Raji (cell line): Measurements from ENCODE around the gene SLC2A3.

Source experiments
- POLR2A ChIP-seq: IDR thresholded peaks from 2 replicates; pipeline ENCODE4 v1.6.1; 2011; ENCODE audit warnings: low read depth, low read length, control low read depth; ENCODE audit not compliant: insufficient read depth

The SLC2A3 gene

DNA sequence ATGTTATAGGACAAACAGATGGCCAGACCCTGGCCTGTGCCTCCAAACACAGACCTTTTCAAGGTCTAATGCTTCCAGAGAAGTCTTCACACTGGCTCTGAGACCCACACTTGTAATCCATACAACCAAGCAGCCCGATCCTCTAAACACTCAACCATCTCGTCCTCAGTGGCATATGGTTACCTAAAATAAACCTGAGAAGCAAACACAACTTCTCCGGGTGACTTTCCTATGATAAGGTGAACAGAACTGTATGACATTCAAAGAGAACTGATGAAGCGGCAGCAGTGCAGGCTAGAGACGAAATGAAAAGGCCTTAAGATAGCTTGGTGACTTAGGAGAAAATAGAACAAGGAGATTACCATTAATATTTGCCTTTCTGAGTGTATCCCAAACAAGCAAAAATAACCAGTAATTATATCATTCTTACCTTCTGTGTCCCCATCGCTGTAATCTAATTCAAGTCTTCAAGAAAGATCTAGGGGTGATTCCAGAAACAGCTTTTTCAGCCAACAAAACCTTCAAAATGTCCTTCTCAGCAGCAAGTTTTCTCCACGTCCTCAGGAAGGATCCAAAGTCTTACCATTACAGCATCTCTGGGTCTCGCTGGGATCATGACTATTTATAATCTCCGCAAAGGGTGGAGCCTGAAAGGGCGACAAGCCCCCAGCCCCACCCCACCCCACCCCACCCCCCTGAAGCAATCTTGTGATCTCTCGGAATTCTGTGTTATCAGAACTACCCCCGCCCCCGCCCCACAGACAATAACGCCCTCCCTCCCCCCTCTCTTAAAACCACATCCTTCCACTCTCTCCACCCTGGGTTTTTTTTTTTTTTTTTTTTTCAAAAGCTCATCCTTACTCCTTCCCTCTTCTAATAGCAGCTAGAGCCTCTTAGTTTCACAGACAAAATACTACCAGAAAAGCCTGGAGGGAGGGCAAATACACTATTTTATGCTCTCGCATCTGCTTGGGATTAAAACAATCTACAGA, at the start of gene SLC2A3:
SLC2A3 (minus strand) TSS at position 598 of the 992 bp plus-strand sequence; CDS start at position 445, 153 bp downstream.
- TF ChIP-seq POLR2A = peak; percentile 41; the same call in 1 of the 2 replicates

DNA sequence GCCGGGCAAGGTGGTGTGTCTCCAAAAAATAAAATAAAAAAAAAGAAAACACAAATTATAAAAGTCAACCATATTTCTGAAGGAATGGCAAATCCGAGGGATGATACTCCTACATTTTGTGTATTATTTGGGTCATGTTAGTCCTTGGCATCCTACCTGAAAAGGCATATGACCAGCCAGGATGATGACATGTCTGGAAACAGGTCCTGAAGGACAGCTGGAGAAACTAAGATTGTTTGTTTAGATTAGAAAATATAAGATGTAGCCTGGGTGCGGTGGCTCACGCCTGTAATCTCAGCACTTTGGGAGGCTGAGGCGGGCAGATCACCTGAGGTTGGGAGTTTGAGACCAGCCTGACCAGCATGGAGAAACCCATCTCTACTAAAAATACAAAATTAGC, 48.9 kb upstream of the SLC2A3 start:
- TF ChIP-seq POLR2A = no peak

DNA sequence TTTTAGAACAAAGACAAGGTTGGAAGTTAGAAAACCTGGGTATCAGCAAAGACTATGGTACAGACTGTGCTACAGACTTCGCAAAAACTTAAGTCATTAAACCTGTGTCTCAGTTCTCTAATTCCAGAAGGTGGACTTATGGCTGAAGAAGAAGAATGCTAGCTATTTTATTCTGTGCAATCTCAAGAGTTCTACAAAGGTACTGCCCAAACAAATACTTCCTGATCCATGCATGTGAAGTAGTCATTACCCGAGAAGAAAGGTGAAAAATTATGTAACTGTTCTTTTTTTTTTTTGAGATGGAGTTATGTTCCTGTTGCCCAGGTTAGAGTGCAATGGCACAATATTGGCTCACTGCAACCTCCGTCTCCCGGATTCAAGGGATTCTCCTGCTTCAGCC, 45.5 kb upstream of the SLC2A3 start:
- no peak for TF ChIP-seq POLR2A

DNA sequence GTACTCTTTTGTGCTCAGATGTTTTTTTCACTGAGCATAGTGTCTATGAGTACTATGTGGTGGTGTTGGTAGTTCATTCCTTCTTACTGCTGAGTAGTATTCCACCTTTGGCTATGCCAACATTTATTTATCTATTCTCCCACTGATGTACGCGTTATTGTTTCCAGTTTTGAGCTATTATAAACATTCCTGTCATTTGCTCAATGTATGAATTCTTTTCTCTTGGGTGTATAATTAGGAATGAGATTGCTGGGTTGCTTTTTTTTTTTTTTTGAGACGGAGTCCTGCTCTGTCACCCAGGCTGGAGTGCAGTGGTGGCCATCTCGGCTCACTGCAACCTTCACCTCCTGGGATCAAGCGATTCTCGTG, 37.5 kb upstream of the SLC2A3 start:
- TF ChIP-seq POLR2A = no peak

DNA sequence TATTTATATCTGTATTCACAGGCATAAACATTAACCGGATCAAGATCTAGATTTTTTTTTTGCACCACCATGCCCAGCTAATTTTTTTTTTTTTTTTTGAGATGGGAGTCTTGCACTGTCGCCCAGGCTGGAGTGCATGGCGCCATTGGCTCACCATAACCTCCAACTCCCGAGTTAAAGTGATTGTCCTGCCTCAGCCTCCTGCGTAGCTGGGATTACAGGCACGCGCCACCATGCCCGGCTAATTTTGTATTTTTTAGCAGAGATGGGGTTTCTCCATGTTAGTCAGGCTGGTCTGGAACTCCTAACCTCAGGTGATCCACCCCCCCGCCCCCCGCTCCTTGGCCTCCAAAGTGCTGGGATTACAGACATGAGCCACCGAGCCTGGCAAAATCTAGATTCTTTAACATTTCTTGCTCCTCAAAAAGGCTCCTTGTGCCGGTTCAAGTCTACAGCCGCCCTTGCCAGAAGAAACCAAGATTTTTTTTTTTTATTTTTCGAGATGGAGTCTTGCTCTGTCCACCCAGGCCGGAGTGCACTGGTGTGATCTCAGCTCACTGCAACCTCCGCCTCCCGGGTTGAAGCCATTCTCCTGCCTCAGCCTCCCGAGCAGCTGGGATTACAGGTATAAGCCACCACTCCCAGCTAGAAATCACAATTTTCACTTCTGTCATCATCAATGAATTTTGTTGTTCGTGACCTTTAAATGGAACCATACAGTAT, 36.9 kb upstream of the SLC2A3 start:
- TF ChIP-seq POLR2A = no peak

DNA sequence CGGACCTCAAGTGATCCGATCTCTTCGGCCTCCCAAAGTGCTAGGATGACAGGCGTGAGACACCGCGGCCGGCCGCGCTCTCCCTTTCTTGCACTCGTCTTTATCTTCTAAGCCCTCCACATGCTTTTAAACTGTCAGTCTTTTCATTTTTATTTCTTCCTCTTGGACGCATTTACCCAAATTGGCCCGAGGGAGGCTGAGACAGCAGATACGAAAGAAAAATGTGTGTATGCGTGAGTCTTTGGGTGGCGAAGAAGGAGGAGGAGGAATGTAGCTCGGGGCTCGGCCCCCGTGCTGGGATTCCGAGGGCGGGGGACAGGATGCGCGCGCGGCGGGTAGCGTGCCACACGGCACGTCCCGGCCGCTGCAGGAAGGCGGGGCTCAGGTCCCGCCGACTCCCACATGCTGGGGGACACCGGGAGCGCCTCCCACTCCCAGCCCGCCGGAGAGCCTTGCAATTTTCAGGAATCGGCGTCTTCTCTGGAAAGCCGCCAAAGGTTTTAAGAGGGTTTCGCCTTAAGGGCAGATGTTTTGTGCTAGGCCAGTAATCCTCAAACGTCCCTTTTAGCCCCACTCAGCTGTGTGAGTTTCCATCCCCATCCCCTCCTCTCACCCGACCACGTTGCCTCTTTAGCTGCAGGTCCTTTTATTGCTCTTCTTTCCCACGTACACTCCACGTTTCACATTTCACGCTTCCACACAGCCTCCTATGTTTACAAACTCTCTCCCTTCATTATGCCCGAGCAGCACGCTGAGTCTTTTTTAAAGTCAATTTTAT, 34.7 kb upstream of the SLC2A3 start:
- peak; percentile 61 for TF ChIP-seq POLR2A

DNA sequence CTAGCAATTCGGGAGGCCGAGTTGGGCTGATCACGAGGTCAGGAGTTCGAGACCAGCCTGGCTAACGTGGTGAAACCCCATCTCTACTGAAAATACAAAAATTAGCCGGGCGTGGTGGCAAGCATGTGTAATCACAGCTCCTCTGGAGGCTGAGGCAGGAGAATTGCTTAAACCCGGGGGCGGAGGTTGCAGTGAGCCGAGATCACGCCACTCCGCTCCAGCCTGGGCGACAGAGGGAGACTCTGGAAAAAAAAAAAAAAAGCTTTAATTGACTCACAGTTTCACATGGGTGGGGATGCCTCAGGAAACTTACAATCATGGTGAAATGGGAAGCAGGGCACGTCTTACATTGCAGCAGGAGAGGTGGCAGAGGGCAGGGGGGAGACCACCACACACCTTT, 30.6 kb upstream of the SLC2A3 start:
- no peak for TF ChIP-seq POLR2A

DNA sequence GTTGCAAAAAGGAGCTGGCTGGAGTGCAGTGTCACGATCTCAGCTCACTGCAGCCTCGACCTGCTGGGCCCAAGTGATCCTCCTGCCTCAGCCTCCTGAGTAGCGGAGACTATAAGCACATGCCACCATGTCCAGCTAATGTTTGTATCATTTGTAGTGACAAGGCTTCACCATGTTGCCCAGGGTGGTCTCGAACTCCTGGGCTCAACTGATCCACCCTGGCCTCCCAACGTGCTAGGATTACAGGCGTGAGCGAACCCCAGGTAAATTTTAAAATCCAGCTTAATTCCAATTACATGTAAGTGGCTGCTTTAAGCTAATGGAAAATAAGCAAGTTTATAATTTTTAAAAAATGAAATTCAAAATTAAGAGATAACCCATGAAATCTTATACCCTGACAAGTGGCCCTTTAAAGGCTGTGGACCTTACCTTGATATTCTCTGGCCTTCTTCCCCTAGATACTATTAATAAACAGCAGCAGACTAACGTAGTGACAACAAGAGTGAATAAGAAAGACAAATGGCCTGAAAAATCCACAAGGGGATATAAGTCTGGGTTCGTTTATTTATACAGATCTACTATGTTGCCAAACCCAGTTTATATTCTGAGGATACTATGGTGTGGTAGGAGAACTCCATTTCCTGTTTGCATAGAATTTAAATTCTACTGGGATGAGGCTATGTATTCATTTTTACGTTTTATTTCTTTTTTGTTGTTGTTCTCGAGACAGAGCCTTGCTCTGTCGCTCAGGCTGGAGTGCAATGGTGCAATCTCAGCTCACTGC, 25.6 kb upstream of the SLC2A3 start:
- no peak for TF ChIP-seq POLR2A

DNA sequence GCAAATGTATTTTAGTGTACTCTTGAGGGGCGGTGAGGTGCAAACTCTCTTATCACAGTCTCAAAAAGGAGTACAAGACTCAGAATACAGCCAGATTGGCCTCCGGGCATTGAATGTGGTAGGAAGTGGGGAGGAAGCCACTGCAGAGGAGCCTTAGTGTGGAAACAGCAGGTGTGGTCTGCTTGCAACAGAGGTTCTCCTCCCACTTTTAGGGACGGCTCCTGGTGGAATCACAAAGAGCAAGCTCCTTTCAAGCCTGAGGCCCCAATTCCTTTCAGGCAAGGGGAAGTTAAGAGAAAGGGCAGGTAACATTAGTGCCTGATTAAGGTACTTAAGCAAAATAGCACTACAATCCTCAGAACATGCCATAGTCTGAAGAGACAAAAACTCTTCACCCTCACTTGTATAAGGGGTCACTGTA, 23.7 kb upstream of the SLC2A3 start:
- TF ChIP-seq POLR2A = no peak

DNA sequence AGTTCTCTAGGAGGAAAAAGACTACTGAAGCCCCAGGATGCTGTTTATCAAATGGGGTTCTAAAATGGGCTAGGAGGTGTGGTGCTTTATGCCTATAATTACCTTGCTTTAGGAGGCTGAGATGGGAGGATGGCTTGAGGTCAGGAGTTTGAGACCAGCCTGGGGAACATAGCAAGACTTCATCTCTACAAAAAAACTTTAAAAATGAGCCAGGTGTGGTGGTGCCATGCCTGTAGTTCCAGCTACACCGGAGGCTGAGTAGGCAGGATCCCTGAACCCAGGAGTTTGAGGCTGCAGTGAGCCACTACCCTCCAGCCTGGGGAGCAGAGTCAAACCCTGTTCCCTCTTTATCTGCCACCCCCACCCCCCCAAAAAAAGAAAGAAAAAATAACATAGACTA, 23.3 kb upstream of the SLC2A3 start:
- TF ChIP-seq POLR2A = no peak

DNA sequence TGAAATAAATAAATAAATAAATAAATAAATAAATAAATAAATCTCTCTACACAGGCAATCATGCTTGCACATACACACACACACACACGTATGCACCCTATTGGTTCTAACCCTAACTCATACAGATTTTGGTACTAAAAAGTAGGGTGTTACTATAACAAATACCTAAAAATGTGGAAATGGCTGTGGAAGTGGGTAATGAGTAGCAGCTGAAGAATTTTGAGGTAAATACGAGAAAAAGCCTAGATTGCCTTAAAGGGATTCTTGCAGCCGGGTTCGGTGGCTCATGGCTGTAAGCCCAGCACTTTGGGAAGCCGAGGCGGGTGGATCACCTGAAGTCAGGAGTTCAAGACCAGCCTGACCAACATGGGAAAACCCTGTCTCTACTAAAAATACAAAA, 15.7 kb upstream of the SLC2A3 start:
- no peak for TF ChIP-seq POLR2A

DNA sequence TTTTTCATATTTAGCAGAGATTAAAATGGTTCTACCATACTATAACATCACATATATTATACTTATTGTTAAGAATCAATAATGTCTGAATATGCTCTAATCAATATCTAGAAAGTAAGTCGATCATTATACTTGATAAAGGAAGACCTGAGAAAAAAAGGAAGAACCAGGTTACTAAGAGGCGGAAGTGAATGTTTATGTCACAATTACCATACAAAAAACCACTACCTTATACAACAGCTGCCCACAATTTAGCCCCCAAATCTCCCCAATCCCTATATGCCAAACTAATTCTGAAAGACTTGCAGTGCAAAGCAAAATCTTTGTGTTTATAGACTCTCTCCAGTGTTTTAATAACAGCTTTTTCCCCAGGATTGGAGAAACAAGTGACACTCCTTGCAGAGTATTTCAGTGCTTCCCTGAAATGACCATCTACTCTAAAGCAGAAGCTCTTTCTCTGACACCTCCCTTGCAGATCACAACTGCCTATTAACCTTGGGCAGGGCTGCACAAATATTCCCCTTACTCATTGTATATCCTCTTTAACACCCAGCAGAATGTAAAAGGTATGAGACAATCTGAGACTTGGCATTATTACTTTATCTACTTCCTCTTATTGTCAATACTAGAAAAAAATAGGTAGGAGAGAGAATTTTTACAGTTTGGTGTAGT, 12.7 kb upstream of the SLC2A3 start:
- TF ChIP-seq POLR2A = no peak

DNA sequence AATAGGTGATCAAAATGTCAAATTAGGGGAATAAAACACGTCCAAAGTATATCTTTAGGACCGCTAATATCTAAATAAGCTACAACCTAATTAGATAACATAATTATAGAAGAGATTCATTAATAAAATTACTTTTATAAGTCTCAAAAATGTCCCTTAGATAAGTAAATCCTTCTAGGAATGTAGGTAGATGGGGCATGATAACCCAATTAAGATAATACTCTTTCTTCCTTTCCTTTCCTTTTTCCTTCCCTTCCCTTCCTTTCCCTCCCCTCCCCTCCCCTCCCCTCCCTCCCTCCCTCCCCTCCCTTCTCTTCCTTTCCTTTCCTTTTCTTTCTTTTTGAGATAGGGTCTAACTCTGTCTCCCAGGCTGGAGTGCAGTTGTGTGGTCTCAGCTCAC, 11.0 kb upstream of the SLC2A3 start:
- TF ChIP-seq POLR2A = no peak

DNA sequence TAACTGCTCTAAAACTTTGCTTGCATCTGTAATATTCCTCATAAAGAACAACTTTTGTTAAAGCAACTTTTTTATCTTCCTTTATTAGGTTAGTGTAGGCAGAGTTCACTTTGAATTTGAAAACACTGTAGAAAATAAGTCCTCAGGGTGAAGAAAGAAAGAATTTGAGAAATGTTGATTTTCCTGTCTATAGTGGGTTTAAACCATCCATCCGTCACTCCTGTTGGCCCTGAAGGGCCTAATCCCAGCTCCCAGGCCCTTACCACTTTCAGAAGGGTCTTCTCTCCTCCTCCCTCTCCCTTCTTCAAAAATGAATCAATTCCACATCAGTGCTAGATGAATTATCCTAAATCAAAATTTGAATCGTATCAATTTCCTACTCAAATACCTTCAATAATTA, 4.9 kb upstream of the SLC2A3 start:
- TF ChIP-seq POLR2A = no peak
